Trophoblast cell (in vitro differentiated cells and primary cell): Measurements from ENCODE around the gene SYT1.
"Not testable (repeated sequence)": the region's sequence is repeated elsewhere in the genome, so short reads cannot be mapped to it uniquely, and the experiment has no call there.

ENCODE experiments used
- DNase-seq, 2 donors: peaks; one replicate each; pipeline ENCODE4 v3.0.0-alpha.2; 2016
- H2AFZ ChIP-seq: 2 replicates; pipeline ENCODE4 v1.6.1; 2013; ENCODE audit warnings: low read length, moderate library complexity, mild to moderate bottlenecking; ENCODE audit not compliant: insufficient read depth, poor library complexity
- H2AK5ac ChIP-seq: 2 replicates; pipeline ENCODE4 v1.6.1; 2013; ENCODE audit warnings: mild to moderate bottlenecking, low read length
- H2BK120ac ChIP-seq: 2 replicates; pipeline ENCODE4 v1.6.1; 2013; ENCODE audit warnings: low read length, mild to moderate bottlenecking, moderate library complexity; ENCODE audit not compliant: insufficient read depth, poor library complexity
- H2BK12ac ChIP-seq: 2 replicates; pipeline ENCODE4 v1.6.1; 2013; ENCODE audit warnings: mild to moderate bottlenecking, low read length, moderate library complexity
- H2BK5ac ChIP-seq: 2 replicates; pipeline ENCODE4 v1.6.1; 2013; ENCODE audit warnings: low read length, low read depth, moderate library complexity, mild to moderate bottlenecking; ENCODE audit not compliant: poor library complexity
- H3K14ac ChIP-seq: 2 replicates; pipeline ENCODE4 v1.6.1; 2013; ENCODE audit warnings: mild to moderate bottlenecking, low read length
- H3K18ac ChIP-seq: 2 replicates; pipeline ENCODE4 v1.6.1; 2013; ENCODE audit warnings: mild to moderate bottlenecking, low read length
- H3K23ac ChIP-seq: 2 replicates; pipeline ENCODE4 v1.6.1; 2013; ENCODE audit warnings: low read length
- H3K27ac ChIP-seq: 2 replicates; pipeline ENCODE4 v1.5.1; 2013; ENCODE audit warnings: low read depth, mild to moderate bottlenecking, inconsistent platforms, low read length, moderate library complexity
- H3K27me3 ChIP-seq: 2 replicates; pipeline ENCODE4 v1.6.1; 2013; ENCODE audit warnings: inconsistent platforms, mild to moderate bottlenecking, low read length, moderate library complexity; ENCODE audit not compliant: insufficient read depth
- H3K36me3 ChIP-seq, 2 experiments: 1 replicate in 1 of 2; 2 replicates in 1 of 2; pipeline ENCODE4 v1.6.1; 2013; ENCODE audit warnings: low read length in 2 of 2, mild to moderate bottlenecking in 2 of 2, moderate library complexity in 1 of 2; ENCODE audit not compliant: insufficient read depth in 2 of 2, control insufficient read depth in 1 of 2
- H3K4ac ChIP-seq: 2 replicates; pipeline ENCODE4 v1.6.1; 2013; ENCODE audit warnings: low read depth, mild to moderate bottlenecking, low read length, moderate library complexity
- H3K4me1 ChIP-seq, 2 experiments: 1 replicate in 1 of 2; 2 replicates in 1 of 2; pipeline ENCODE4 v1.6.1; 2013; ENCODE audit warnings: low read length in 2 of 2, mild to moderate bottlenecking in 2 of 2, moderate library complexity in 1 of 2; ENCODE audit not compliant: insufficient read depth in 2 of 2, control insufficient read depth in 1 of 2
- H3K4me2 ChIP-seq: 2 replicates; pipeline ENCODE4 v1.6.1; 2013; ENCODE audit warnings: inconsistent platforms, mild to moderate bottlenecking, low read length, moderate library complexity
- H3K4me3 ChIP-seq: 2 replicates; pipeline ENCODE4 v1.5.1; 2013; ENCODE audit warnings: mild to moderate bottlenecking, low read depth, low read length, inconsistent platforms
- H3K79me1 ChIP-seq: one replicate; pipeline ENCODE4 v1.6.1; 2013; ENCODE audit warnings: low read length
- H3K79me2 ChIP-seq: 2 replicates; pipeline ENCODE4 v1.6.1; 2013; ENCODE audit warnings: low read length, mild to moderate bottlenecking; ENCODE audit not compliant: control insufficient read depth, insufficient read depth, poor library complexity
- H3K9ac ChIP-seq: 2 replicates; pipeline ENCODE4 v1.6.1; 2013; ENCODE audit warnings: mild to moderate bottlenecking, low read length
- H3K9me3 ChIP-seq: 2 replicates; pipeline ENCODE4 v1.6.1; 2013; ENCODE audit warnings: low read depth, mild to moderate bottlenecking, control low read depth, inconsistent platforms, low read length; ENCODE audit not compliant: insufficient read depth
- H4K12ac ChIP-seq: 2 replicates; pipeline ENCODE4 v1.6.1; 2013; ENCODE audit warnings: low read depth, mild to moderate bottlenecking, low read length, moderate library complexity
- H4K8ac ChIP-seq: 2 replicates; pipeline ENCODE4 v1.6.1; 2013; ENCODE audit warnings: low read depth, mild to moderate bottlenecking, low read length, moderate library complexity
- H4K91ac ChIP-seq: one replicate; pipeline ENCODE4 v1.6.1; 2013; ENCODE audit warnings: low read depth, mild to moderate bottlenecking, low read length, moderate library complexity
- WGBS: extraction: QIAGEN DNeasy Blood & Tissue Kit; methylation state at CpG from one replicate; pipeline ENCODE4 v1.1.7; 2013; ENCODE audit warnings: missing lambda C conversion rate; ENCODE audit not compliant: insufficient read length, insufficient coverage; ENCODE audit errors: extremely low coverage; 5-methylcytosine and 5-hydroxymethylcytosine counted together

Gene SYT1

GRCh38 chr12:79200176-79200575, 335.6 kb downstream of the SYT1 start:
- Histone ChIP-seq H2AFZ (no peak overlapping the region), H3K27me3 (no peaks in the 10 kb centered on the region), H3K36me3 (no peaks in the 10 kb centered on the region), H3K4ac (no peak overlapping the region), H2BK12ac (no peak overlapping the region), H3K9me3 (no peaks in the 10 kb centered on the region), H2AK5ac (no peak overlapping the region), H2BK120ac (no peak overlapping the region), H3K4me3 (no peak overlapping the region), H3K4me2 (no peak overlapping the region), H4K91ac (no peak overlapping the region), H3K79me1 (no peaks in the 10 kb centered on the region), H3K4me1 (no peaks in the 10 kb centered on the region), H2BK5ac (no peak overlapping the region), H4K8ac (no peak overlapping the region), H3K9ac (no peak overlapping the region), H3K79me2 (no peaks in the 10 kb centered on the region), H3K18ac (no peak overlapping the region), H3K27ac (no peak overlapping the region), H4K12ac (no peak overlapping the region), H3K23ac (no peak overlapping the region), H3K14ac (no peak overlapping the region)
- DNase-seq: no peak
- no CpG with 5 or more reads among the region's 2 CpGs for WGBS

- DNase-seq: no peak
- no peak overlapping the region for H4K91ac ChIP-seq
- no peaks in the 10 kb centered on the region for H3K36me3 ChIP-seq
- no peak overlapping the region for H2AK5ac ChIP-seq
- H3K4me2 ChIP-seq: no peak overlapping the region
- H3K9me3 ChIP-seq: no peaks in the 10 kb centered on the region
- H2BK120ac ChIP-seq: no peak overlapping the region
- H3K4me3 ChIP-seq: no peak overlapping the region
- H3K18ac ChIP-seq: no peak overlapping the region
- no peak overlapping the region for H4K12ac ChIP-seq
- H2BK5ac ChIP-seq: no peak overlapping the region
- no peak overlapping the region for H3K14ac ChIP-seq
- H2AFZ ChIP-seq: no peak overlapping the region
- no peak overlapping the region for H3K27ac ChIP-seq
- no peaks in the 10 kb centered on the region for H3K79me1 ChIP-seq
- H3K23ac ChIP-seq: no peak overlapping the region
- H4K8ac ChIP-seq: no peak overlapping the region
- no peaks in the 10 kb centered on the region for H3K27me3 ChIP-seq
- H3K4me1 ChIP-seq: no peaks in the 10 kb centered on the region
- 100% methylated on average over 1 of the region's 9 CpGs for WGBS
- no peaks in the 10 kb centered on the region for H3K79me2 ChIP-seq
- H2BK12ac ChIP-seq: no peak overlapping the region
- no peak overlapping the region for H3K9ac ChIP-seq
- H3K4ac ChIP-seq: no peak overlapping the region
These were observed 338.6 kb downstream of the SYT1 start for GRCh38 chr12:79203058-79203647.

GRCh38 chr12:79206871-79207270, 342.3 kb downstream of the SYT1 start:
- Histone ChIP-seq H3K18ac (no peak overlapping the region), H2BK5ac (no peak overlapping the region), H3K9ac (no peak overlapping the region), H3K27me3 (no peaks in the 10 kb centered on the region), H4K91ac (no peak overlapping the region), H2BK120ac (no peak overlapping the region), H3K9me3 (no peaks in the 10 kb centered on the region), H4K8ac (no peak overlapping the region), H3K23ac (no peak overlapping the region), H3K14ac (no peak overlapping the region), H4K12ac (no peak overlapping the region), H3K4me3 (no peak overlapping the region), H3K36me3 (no peaks in the 10 kb centered on the region), H2AK5ac (no peak overlapping the region), H2BK12ac (no peak overlapping the region), H3K4ac (no peak overlapping the region), H3K27ac (no peak overlapping the region), H3K4me2 (no peak overlapping the region), H3K79me2 (no peaks in the 10 kb centered on the region), H2AFZ (no peak overlapping the region), H3K4me1 (no peaks in the 10 kb centered on the region), H3K79me1 (no peaks in the 10 kb centered on the region)
- WGBS: no CpG with 5 or more reads among the region's 1 CpG
- DNase-seq: peak in 1 of 2 donors; percentile 32

- not testable (repeated sequence) for H3K23ac ChIP-seq, H3K36me3 ChIP-seq, H4K8ac ChIP-seq, H3K4ac ChIP-seq, H3K79me2 ChIP-seq, H3K79me1 ChIP-seq, H3K4me1 ChIP-seq, H2BK120ac ChIP-seq, H4K91ac ChIP-seq, H3K9ac ChIP-seq, H3K9me3 ChIP-seq, H4K12ac ChIP-seq, H2BK5ac ChIP-seq, H2AK5ac ChIP-seq, H3K4me2 ChIP-seq, H3K14ac ChIP-seq, H3K27me3 ChIP-seq, H2AFZ ChIP-seq, H3K27ac ChIP-seq, DNase-seq, H3K4me3 ChIP-seq, H3K18ac ChIP-seq, H2BK12ac ChIP-seq
- WGBS: no CpG with 5 or more reads among the region's 3 CpGs
These were observed 345.8 kb downstream of the SYT1 start for GRCh38 chr12:79210403-79210802.
